DMS79 treated with DMSO at 0.1 percent for 48 hours (cell line): ENCODE results near the gene ACTR3.

Source experiments
- DNase-seq: peaks from one replicate; lab custom pipeline; 2025; lab: John Stamatoyannopoulos, UW

ACTR3 gene

DNA sequence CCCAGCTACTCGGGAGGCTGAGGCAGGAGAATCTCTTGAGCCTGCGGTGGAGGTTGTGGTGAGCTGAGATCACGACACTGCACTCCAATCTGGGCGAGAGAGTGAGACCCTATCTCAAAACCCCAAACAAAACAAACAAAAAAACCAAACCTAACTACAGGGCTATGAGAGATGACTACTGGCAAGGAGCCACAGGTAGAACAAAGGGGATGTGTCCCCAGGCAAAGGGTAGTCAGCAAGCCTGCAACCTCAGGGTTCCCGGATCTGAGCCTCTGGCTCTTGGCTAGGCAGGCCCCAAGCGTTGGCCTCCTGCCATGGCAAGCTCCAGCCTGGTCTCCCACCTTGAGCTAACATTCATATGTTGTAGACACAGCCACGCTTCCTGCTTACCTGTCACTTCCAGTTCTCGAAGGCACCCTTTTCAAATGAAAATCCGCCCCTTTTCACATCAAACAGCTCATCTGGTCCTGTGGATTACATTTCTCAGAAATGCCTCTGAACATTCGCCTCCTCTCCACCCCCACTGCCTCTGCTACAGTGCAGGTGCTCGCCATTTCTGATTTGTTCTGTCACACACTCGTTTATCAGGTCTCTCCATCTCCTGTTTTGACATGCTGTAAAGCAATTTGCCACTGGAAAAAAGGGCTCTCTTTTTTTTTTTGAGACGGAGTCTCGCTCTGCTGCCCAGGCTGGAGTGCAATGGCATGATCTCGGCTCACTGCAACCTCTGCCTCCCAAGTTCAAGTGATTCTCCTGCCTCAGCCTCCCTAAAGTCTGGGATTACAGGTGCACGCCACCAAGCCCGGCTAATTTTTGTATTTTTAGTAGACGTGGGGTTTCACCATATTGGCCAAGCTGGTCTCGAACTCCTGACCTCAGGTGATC lies 13.1 kb upstream of the ACTR3 start:
- peak; percentile 99 for DNase-seq

DNA sequence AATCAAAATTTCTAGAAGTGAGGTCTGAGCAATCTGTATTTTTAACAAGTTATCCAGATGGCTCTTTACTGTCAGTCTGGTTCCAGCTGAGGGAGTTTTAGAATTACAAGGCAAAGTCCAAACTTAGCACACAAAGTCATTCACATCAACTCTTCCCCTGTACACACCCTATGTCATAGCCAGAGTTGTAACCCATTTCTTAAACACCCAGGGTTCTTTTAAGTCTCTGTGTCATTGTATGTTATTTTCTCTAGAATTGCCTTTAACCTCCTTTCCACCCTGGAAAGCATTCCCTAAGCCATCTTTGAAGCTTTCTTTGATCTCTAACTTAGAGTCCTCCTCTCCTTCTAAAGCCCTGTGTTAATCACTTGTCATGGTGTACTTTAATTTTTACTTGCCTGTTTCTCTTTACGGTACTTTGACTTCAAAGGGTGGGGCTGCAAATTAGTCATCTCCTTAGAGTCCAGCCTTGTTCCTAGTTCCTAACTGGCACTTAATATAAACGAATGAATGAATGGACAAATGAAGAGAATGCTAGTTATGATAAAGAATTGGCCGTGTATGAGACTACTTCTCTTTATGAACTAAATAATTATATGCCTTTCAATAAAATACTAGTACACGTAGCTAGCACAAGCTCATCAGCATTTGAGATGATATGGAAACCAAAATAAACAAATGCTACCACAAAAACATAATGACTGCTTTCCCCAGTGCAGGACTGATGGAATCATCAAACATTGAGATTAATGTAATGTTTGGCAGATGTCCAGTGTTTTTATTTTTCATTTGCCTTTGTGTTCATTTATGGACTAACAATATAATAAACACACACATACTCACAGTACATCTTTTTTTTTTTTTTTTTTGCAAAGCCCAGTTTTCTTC lies 11.9 kb upstream of the ACTR3 start:
- DNase-seq: peak; percentile 83

DNA sequence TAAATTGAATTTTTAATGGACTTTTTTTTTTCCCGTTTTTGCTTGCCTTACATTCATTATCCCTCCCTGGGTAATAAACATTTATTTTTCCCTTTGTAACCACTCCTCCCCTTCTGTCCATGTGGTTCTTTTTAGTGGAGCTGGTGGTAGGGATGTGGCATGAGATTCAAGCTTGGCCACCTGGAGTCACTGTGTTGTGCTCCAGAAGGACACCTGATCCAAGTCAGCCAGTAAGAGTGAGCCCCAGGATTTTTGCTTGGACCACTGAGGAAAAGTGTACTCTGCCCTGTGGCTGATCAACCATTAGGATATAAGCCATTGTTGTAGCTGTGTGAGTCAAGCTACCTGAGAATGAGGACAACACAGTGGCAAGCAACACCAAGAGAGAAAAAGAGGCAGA lies 11.1 kb upstream of the ACTR3 start:
- peak; percentile 68 for DNase-seq

- DNase-seq: no peak
Observed at GRCh38 chr2:113879457-113879856, 10.4 kb upstream of the ACTR3 start.

- DNase-seq: no peak
Observed at GRCh38 chr2:113886479-113887008, 3.3 kb upstream of the ACTR3 start.

GRCh38 chr2:113887009-113887792 lies 2.7 kb upstream of the ACTR3 start:
- DNase-seq: no peak

GRCh38 chr2:113888641-113889470 lies 1.0 kb upstream of the ACTR3 start:
- DNase-seq: no peak

DNA sequence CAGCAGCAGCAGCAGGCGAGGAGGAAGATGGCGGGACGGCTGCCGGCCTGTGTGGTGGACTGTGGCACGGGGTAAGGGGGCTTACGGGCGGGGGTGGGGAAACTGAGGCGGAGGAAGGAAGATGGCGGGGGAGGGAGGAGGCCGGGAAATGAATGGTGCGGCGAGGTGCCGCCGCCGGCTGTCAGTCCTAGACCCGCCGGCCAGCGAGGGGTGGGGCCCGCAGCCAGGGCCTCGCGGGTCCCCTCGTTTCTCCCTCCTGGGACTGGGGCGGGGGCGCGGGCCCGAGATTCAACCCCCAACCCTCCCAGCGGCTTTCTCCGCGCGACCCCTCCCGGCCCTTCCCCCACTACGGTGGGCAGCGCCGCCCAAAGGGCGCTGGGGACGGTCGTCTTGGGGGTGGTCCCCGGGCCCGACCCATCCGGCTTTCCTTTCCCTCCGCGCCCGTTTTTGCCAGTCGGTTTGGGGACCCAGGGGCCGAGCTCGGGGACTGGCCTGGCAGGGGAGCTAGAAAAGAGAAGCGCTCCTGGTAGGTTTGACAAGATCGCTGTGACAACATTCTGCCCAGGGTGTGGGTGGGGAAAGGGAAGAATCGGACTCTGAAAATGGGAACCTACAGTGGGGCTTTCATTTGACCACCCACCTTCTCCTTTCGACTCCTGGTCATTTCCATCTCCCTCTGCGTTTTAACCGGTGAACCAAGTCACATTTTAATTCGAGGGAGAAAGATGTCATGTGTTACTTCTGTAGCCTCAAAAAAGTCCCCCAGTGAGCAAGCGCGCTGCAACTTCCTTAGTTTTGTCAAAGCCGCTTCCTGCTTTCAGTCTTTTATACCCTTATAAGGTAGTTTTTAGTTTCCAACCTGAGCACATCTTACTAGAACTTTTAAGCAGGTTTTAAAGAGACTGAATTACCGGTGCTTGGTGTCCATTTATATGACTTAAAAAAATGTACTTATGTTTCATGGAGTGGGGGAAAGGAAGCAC lies 655 bp downstream of the ACTR3 start:
- DNase-seq: peak; percentile 51

DNA sequence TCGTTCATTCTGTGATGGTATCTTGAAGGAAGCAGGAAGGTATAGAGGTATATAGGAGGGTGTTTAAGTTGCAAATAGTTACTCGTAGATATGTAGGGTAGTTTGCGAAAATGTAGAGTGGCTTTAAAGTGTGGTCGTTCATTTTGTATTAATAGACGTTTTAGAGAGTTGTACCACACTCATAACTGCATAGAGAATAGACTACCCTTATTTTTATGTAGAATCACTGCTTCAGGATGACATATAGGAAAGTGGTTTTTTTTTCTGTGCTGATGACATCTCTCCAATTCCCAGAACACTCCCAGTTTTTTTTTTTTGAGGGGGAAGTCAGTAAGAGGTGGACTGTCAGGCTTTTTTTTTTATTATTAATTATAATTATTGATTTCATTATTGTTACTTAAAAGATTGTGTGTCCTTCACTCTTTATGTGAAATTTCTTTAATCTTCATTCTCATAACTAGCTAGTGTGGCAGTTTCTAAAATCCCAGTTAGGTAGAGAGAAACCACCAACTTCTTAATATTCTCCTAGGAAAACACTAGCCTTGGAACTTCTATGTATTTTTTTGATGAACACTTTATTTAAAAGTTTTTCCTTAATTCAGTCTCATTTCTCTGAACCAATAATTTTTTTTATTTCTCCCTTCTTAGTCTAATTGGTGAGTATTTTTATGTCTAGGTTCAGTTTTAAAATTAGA lies 1.5 kb downstream of the ACTR3 start:
- DNase-seq: no peak

GRCh38 chr2:113892004-113892710 lies 2.3 kb downstream of the ACTR3 start:
- DNase-seq: no peak

- DNase-seq: no peak
Observed at GRCh38 chr2:113894156-113894743, 4.4 kb downstream of the ACTR3 start.

- no peak for DNase-seq
Observed at GRCh38 chr2:113895301-113895700, 5.4 kb downstream of the ACTR3 start.

GRCh38 chr2:113895819-113896563 lies 6.1 kb downstream of the ACTR3 start:
- no peak for DNase-seq

DNA sequence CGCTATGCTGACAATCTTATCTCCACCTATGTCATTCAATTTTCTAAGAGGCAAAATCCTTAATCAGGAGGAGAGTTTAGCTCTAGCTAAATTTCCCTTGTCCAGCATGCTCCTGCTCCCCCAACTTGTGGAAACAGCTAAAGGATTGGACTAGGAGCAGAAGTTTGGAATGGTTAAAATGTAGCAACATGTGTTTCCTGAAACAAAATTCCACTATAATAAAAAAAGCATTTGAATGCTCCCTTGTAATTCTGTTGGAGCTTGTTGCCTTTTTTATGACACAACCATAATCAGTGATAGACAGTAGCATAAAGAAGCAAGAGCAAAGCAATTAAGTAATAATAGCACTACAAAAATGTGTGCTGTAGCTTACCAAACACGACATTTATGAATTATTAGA lies 6.9 kb downstream of the ACTR3 start:
- DNase-seq: no peak

DNA sequence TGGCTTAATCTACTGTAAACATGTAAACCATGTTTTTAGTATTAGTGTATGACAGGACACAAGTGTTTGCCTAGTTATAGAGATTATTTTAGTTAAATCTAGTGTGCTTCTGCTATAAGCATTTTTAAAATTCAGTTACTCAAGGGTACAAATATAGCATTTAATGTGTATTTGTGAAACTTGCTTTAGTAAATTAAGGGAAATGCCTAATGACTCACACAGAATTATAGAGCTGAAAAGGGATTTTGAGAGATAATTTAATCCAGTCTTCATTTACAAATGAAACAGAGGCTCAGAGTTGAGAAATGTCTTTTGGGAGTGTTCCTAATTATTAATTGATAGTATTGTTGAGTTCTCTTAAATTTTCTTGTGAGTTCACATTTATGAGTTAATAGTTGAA lies 8.2 kb downstream of the ACTR3 start:
- no peak for DNase-seq

- no peak for DNase-seq
Observed at GRCh38 chr2:113899166-113899565, 9.3 kb downstream of the ACTR3 start.

GRCh38 chr2:113901943-113902342 lies 12.1 kb downstream of the ACTR3 start:
- DNase-seq: no peak
